Muscle of leg (tissue), 11 donors: Measurements from ENCODE around the gene TIFAB. TPM values are rescaled to one million over a fixed set of nuclear protein-coding genes. Genes with fewer than 3 reads are reported as not detected.
A peak's percentile ranks its signal among the peaks of the same experiment; 100 is the strongest.

Source experiments
- DNase-seq: peaks from one replicate; pipeline ENCODE4 v3.0.0; 2013
- H3K27ac ChIP-seq: one replicate; pipeline ENCODE4 v1.5.1; 2013; ENCODE audit warnings: mild to moderate bottlenecking, low read length, control low read depth
- H3K27me3 ChIP-seq: one replicate; pipeline ENCODE4 v1.6.1; 2013; ENCODE audit warnings: low read length; ENCODE audit not compliant: control insufficient read depth, insufficient read depth
- H3K36me3 ChIP-seq: one replicate; pipeline ENCODE4 v1.6.1; 2013; ENCODE audit warnings: low read length; ENCODE audit not compliant: control insufficient read depth, insufficient read depth
- H3K4me1 ChIP-seq: one replicate; pipeline ENCODE4 v1.6.1; 2013; ENCODE audit warnings: low read length; ENCODE audit not compliant: control insufficient read depth, insufficient read depth
- H3K4me3 ChIP-seq: one replicate; pipeline ENCODE4 v1.5.1; 2013; ENCODE audit warnings: low read length, control low read depth
- H3K9me3 ChIP-seq: replicated peaks from 2 replicates; pipeline ENCODE4 v1.6.1; 2013; ENCODE audit warnings: low read depth, low read length; ENCODE audit not compliant: control insufficient read depth
- whole genome bisulfite sequencing: methylation state at CpG from one replicate; pipeline ENCODE4 v1.1.5; 2013; ENCODE audit warnings: missing lambda C conversion rate; ENCODE audit not compliant: insufficient coverage; 5-methylcytosine and 5-hydroxymethylcytosine counted together
- polyA plus RNA-seq, 8 donors: library from polyadenylated mRNA; unstranded; fragments of 120-200 nt; gene quantifications; one replicate each; pipeline versions ENCODE4 v1.2.1 to v1.2.3, GENCODE V29; 2013; ENCODE audit warnings: inconsistent platforms in 1 of 8, low replicate concordance in 1 of 8; ENCODE audit not compliant: insufficient read length in 8 of 8, insufficient read depth in 1 of 8
- total RNA-seq: library from RNA; stranded (reverse); fragments of 120-200 nt; gene quantifications from one replicate; pipeline ENCODE4 v1.2.4, GENCODE V29; 2013

Gene TIFAB
- total and polyA plus RNA-seq, 9 donors, result 0.05 to 0.33 (median 0.20) TPM

GRCh38 chr5:135435467-135436330 lies 16.5 kb downstream of the TIFAB start:
- Histone ChIP-seq H3K27ac (no peak overlapping the region), H3K27me3 (peaks cover 5% of the 10 kb centered on the region), H3K36me3 (no peaks in the 10 kb centered on the region), H3K4me1 (peaks cover 62% of the 10 kb centered on the region), H3K4me3 (no peak overlapping the region), H3K9me3 (no peaks in the 10 kb centered on the region)
- DNase-seq, result peak; percentile 8
- WGBS, result 70% methylated on average over 6 of the region's 9 CpGs

- Histone ChIP-seq H3K9me3 (no peaks in the 10 kb centered on the region), H3K4me3 (no peak overlapping the region), H3K27ac (peak overlapping the region; percentile 36), H3K4me1 (peaks cover 60% of the 10 kb centered on the region), H3K36me3 (no peaks in the 10 kb centered on the region), H3K27me3 (peaks cover 5% of the 10 kb centered on the region)
- 32% methylated on average over 19 of the region's 24 CpGs for WGBS
- peak; percentile 32 for DNase-seq
Observed at GRCh38 chr5:135434591-135435466, 17.3 kb downstream of the TIFAB start.

- WGBS, result 46% methylated on average over 5 of the region's 12 CpGs
- H3K36me3 ChIP-seq, result no peaks in the 10 kb centered on the region
- DNase-seq, result peak; percentile 74
- peak overlapping the region; percentile 36 for H3K27ac ChIP-seq
- H3K9me3 ChIP-seq, result peaks cover 2% of the 10 kb centered on the region
- H3K4me3 ChIP-seq, result no peak overlapping the region
- peaks cover 5% of the 10 kb centered on the region for H3K27me3 ChIP-seq
- peaks cover 57% of the 10 kb centered on the region for H3K4me1 ChIP-seq
Observed at GRCh38 chr5:135433681-135434426, 18.3 kb downstream of the TIFAB start.

GRCh38 chr5:135432113-135432512 lies 20.0 kb downstream of the TIFAB start:
- H3K9me3 ChIP-seq, result peaks cover 7% of the 10 kb centered on the region
- H3K4me1 ChIP-seq, result peaks cover 39% of the 10 kb centered on the region
- WGBS, result no CpG with 5 or more reads among the region's 4 CpGs
- H3K27ac ChIP-seq, result no peak overlapping the region
- no peak overlapping the region for H3K4me3 ChIP-seq
- H3K36me3 ChIP-seq, result no peaks in the 10 kb centered on the region
- no peak for DNase-seq
- peaks cover 7% of the 10 kb centered on the region for H3K27me3 ChIP-seq

- DNase-seq, result peak; percentile 49
- peaks cover 4% of the 10 kb centered on the region for H3K27me3 ChIP-seq
- H3K36me3 ChIP-seq, result no peaks in the 10 kb centered on the region
- peaks cover 7% of the 10 kb centered on the region for H3K9me3 ChIP-seq
- WGBS, result 36% methylated on average over 7 of the region's 7 CpGs
- no peak overlapping the region for H3K27ac ChIP-seq
- peaks cover 26% of the 10 kb centered on the region for H3K4me1 ChIP-seq
- no peak overlapping the region for H3K4me3 ChIP-seq
Observed at GRCh38 chr5:135430135-135430437, 22.1 kb downstream of the TIFAB start.

- Histone ChIP-seq H3K27me3 (peaks cover 4% of the 10 kb centered on the region), H3K9me3 (peaks cover 7% of the 10 kb centered on the region), H3K4me1 (peaks cover 22% of the 10 kb centered on the region), H3K4me3 (no peak overlapping the region), H3K27ac (no peak overlapping the region), H3K36me3 (no peaks in the 10 kb centered on the region)
- 33% methylated on average over 6 of the region's 12 CpGs for WGBS
- peak; percentile 76 for DNase-seq
Observed at GRCh38 chr5:135429301-135430134, 22.6 kb downstream of the TIFAB start.

- Histone ChIP-seq H3K4me1 (peaks cover 20% of the 10 kb centered on the region), H3K9me3 (peaks cover 7% of the 10 kb centered on the region), H3K36me3 (no peaks in the 10 kb centered on the region), H3K27ac (no peak overlapping the region), H3K27me3 (peaks cover 2% of the 10 kb centered on the region), H3K4me3 (no peak overlapping the region)
- no CpG with 5 or more reads among the region's 1 CpG for WGBS
- no peak for DNase-seq
Observed at GRCh38 chr5:135428586-135428985, 23.6 kb downstream of the TIFAB start.

GRCh38 chr5:135426102-135427082 lies 25.8 kb downstream of the TIFAB start:
- DNase-seq, result no peak
- 44% methylated on average over 3 of the region's 7 CpGs for WGBS
- Histone ChIP-seq H3K27me3 (peaks cover 2% of the 10 kb centered on the region), H3K9me3 (peaks cover 7% of the 10 kb centered on the region), H3K27ac (no peak overlapping the region), H3K4me1 (peaks cover 21% of the 10 kb centered on the region), H3K36me3 (no peaks in the 10 kb centered on the region), H3K4me3 (no peak overlapping the region)
